ENCODE measurements around the gene KANSL1.
"Not testable (repeated sequence)": the region's sequence is repeated elsewhere in the genome, so short reads cannot be mapped to it uniquely, and the experiment has no call there.

The KANSL1 gene

DNA sequence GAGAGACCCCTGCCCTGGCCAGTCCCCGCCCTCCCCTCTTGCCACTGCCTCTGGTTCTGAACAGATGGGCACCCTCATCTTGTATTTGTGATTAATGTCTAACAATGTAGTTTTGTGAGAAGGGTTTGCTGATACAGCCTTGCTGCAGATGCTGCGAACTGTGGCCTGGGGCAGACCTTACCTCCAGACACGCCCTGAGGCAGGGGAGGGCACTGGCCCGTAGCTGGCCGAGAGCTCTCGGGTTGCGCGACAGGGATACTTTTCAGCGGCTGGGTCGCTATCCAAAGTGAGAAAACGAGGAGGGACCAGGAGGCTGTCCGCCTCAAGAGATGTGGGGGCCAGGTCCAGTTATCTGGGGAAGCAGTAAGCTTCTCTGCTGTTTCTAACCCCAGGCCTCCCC lies 172.2 kb downstream of the KANSL1 start:
- no peak for DNase-seq (ENCODE audit: low read depth in 3 of 3)

DNA sequence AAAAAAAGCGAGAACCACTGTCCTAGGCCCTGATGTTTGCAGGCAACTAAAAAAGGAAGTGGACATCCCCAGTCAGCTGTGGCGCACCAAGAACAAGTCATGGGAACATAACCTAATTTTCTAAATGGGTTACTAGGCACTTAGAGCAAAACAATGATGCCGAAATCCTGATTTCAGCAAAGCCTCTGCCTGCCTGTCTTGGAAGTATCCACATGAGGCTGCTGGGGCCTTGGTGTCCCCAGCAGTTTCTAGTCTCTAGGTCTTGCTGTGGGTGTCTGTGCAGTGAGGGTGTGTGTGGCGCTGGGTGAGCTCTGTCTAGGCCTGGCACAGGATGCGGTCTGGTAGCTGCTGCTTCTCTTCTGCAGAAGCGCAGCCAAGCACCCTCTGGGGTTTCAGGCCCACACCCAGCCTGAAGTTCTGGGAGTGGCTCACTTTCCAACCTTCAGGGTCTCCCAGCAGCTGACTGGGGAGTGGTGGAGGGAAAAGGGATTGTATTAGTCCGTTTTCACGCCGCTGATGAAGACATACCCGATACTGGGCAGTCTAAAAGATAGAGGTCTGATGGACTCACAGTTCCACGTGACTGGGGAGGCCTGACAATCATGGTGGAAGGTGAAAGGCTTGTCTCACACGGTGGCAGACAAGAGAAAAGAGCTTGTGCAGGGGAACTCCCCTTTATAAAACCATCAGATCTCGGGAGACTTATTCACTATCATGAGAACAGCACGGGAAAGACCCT lies 173.0 kb downstream of the KANSL1 start:
- DNase-seq (ENCODE audit: low read depth in 3 of 3), result peak in 2 of 3 experiments; percentile 18 to 21

DNA sequence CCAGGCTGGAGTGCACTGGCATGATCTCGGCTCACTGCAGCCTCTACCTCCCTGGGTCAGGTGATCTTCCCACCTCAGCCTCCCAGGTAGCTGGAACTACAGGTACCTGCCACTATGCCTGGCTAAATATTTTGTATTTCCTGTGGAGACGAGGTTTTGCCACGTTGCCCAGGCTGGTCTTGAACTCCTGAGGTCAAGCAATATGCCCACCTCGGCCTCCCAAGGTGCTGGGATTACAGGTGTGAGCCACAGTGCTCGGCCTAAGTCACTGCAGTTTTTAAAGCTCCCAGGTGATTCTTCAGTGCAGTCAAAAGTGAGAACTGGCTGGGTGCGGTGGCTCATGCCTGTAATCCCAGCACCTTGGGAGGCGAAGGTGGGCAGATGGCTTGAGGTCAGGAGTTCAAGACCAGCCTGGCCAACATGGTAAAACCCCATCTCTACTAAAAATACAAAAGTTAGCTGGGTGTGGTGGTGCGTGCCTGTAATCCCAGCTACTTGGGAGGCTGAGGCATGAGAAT lies 173.8 kb downstream of the KANSL1 start:
- not testable (repeated sequence) for DNase-seq (ENCODE audit: low read depth in 3 of 3)

DNA sequence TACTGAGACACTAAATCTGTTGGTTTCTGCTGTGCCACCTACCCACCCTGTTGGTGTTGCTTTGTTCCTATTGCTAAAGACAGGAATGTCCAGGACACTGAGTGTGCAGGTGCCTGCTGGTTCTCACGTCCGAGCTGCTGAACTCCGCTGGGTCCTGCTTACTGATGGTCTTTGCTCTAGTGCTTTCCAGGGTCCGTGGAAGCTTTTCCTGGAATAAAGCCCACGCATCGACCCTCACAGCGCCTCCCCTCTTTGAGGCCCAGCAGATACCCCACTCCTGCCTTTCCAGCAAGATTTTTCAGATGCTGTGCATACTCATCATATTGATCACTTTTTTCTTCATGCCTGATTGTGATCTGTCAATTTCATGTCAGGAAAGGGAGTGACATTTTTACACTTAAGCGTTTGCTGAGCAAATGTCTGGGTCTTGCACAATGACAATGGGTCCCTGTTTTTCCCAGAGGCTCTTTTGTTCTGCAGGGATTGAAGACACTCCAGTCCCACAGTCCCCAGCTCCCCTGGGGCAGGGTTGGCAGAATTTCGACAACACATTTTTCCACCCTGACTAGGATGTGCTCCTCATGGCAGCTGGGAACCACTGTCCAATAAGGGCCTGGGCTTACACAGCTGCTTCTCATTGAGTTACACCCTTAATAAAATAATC lies 179.6 kb downstream of the KANSL1 start:
- no peak for DNase-seq (ENCODE audit: low read depth in 3 of 3)

DNA sequence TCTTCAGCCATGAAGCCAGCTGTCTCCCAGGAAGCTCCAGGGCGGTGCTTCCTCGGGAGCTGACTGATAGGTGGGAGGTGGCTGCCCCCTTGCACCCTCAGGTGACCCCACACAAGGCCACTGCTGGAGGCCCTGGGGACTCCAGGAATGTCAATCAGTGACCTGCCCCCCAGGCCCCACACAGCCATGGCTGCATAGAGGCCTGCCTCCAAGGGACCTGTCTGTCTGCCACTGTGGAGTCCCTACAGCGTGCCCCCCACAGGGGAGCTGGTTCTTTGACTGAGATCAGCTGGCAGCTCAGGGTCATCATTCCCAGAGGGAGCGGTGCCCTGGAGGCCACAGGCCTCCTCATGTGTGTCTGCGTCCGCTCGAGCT lies 180.1 kb downstream of the KANSL1 start:
- DNase-seq (ENCODE audit: low read depth in 3 of 3), result no peak

DNA sequence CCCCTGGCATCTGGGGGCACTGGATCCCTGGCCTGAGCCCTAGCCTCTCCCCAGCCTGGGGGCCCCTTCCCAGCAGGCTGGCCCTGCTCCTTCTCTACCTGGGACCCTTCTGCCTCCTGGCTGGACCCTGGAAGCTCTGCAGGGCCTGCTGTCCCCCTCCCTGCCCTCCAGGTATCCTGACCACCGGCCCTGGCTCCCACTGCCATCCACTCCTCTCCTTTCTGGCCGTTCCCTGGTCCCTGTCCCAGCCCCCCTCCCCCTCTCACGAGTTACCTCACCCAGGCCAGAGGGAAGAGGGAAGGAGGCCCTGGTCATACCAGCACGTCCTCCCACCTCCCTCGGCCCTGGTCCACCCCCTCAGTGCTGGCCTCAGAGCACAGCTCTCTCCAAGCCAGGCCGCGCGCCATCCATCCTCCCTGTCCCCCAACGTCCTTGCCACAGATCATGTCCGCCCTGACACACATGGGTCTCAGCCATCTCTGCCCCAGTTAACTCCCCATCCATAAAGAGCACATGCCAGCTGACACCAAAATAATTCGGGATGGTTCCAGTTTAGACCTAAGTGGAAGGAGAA lies 180.6 kb downstream of the KANSL1 start:
- DNase-seq (ENCODE audit: low read depth in 3 of 3), result no peak

DNA sequence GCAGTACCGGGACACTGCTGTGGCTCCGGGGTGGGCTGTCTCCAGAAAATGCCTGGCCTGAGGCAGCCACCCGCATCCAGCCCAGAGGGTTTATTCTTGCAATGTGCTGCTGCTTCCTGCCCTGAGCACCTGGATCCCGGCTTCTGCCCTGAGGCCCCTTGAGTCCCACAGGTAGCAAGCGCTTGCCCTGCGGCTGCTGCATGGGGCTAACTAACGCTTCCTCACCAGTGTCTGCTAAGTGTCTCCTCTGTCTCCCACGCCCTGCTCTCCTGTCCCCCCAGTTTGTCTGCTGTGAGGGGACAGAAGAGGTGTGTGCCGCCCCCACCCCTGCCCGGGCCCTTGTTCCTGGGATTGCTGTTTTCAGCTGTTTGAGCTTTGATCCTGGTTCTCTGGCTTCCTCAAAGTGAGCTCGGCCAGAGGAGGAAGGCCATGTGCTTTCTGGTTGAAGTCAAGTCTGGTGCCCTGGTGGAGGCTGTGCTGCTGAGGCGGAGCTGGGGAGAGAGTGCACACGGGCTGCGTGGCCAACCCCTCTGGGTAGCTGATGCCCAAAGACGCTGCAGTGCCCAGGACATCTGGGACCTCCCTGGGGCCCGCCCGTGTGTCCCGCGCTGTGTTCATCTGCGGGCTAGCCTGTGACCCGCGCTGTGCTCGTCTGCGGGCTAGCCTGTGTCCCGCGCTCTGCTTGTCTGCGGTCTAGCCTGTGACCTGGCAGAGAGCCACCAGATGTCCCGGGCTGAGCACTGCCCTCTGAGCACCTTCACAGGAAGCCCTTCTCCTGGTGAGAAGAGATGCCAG lies 181.3 kb downstream of the KANSL1 start:
- no peak for DNase-seq (ENCODE audit: low read depth in 3 of 3)

DNA sequence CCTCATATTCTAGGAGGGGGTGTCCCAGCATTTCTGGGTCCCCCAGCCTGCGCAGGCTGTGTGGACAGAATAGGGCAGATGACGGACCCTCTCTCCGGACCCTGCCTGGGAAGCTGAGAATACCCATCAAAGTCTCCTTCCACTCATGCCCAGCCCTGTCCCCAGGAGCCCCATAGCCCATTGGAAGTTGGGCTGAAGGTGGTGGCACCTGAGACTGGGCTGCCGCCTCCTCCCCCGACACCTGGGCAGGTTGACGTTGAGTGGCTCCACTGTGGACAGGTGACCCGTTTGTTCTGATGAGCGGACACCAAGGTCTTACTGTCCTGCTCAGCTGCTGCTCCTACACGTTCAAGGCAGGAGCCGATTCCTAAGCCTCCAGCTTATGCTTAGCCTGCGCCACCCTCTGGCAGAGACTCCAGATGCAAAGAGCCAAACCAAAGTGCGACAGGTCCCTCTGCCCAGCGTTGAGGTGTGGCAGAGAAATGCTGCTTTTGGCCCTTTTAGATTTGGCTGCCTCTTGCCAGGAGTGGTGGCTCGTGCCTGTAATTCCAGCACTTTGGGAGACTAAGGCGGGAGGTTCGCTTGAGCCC lies 182.5 kb downstream of the KANSL1 start:
- no peak for DNase-seq (ENCODE audit: low read depth in 3 of 3)

DNA sequence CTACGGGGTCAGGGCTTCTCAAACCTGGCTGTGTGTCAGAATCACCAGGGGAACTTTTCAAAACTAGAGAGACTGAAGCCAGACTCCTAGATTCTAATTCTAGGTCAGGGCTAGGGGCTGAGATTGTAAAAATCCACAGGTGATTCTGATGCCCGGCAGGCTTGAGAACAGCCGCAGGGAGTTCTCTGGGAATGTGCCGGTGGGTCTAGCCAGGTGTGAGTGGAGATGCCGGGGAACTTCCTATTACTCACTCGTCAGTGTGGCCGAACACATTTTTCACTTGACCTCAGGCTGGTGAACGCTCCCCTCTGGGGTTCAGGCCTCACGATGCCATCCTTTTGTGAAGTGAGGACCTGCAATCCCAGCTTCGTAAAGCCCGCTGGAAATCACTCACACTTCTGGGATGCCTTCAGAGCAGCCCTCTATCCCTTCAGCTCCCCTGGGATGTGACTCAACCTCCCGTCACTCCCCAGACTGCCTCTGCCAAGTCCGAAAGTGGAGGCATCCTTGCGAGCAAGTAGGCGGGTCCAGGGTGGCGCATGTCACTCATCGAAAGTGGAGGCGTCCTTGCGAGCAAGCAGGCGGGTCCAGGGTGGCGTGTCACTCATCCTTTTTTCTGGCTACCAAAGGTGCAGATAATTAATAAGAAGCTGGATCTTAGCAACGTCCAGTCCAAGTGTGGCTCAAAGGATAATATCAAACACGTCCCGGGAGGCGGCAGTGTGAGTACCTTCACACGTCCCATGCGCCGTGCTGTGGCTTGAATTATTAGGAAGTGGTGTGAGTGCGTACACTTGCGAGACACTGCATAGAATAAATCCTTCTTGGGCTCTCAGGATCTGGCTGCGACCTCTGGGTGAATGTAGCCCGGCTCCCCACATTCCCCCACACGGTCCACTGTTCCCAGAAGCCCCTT lies 183.3 kb downstream of the KANSL1 start:
- DNase-seq (ENCODE audit: low read depth in 3 of 3), result no peak

DNA sequence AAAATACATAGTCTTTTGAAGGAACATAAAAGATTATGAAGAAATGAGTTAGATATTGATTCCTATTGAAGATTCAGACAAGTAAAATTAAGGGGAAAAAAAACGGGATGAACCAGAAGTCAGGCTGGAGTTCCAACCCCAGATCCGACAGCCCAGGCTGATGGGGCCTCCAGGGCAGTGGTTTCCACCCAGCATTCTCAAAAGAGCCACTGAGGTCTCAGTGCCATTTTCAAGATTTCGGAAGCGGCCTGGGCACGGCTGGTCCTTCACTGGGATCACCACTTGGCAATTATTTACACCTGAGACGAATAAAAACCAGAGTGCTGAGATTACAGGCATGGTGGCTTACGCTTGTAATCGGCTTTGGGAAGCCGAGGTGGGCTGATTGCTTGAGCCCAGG lies 184.6 kb downstream of the KANSL1 start:
- DNase-seq (ENCODE audit: low read depth in 3 of 3), result no peak

DNA sequence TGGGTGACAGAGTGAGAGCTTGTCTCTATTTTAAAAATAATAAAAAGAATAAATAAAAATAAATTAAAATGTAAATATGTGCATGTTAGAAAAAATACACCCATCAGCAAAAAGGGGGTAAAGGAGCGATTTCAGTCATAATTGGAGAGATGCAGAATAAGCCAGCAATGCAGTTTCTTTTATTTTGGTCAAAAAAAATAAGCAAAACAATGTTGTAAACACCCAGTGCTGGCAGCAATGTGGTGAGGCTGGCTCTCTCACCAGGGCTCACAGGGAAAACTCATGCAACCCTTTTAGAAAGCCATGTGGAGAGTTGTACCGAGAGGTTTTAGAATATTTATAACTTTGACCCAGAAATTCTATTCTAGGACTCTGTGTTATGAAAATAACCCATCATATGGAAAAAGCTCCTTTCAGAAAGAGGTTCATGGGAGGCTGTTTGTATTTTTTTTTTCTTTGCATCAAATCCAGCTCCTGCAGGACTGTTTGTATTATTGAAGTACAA lies 185.7 kb downstream of the KANSL1 start:
- DNase-seq (ENCODE audit: low read depth in 3 of 3), result no peak

DNA sequence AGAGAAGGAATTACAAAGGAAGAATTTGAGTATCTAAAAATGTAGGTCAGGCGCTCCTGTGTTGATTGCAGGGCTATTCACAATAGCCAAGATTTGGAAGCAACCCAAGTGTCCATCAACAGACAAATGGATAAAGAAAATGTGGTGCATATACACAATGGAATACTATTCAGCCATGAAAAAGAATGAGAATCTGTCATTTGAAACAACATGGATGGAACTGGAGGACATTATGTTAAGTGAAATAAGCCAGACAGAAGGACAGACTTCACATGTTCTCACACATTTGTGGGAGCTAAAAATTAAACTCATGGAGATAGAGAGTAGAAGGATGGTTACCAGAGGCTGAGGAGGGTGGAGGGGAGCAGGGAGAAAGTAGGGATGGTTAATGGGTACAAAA lies 187.1 kb downstream of the KANSL1 start:
- DNase-seq (ENCODE audit: low read depth in 3 of 3), result not testable (repeated sequence)

DNA sequence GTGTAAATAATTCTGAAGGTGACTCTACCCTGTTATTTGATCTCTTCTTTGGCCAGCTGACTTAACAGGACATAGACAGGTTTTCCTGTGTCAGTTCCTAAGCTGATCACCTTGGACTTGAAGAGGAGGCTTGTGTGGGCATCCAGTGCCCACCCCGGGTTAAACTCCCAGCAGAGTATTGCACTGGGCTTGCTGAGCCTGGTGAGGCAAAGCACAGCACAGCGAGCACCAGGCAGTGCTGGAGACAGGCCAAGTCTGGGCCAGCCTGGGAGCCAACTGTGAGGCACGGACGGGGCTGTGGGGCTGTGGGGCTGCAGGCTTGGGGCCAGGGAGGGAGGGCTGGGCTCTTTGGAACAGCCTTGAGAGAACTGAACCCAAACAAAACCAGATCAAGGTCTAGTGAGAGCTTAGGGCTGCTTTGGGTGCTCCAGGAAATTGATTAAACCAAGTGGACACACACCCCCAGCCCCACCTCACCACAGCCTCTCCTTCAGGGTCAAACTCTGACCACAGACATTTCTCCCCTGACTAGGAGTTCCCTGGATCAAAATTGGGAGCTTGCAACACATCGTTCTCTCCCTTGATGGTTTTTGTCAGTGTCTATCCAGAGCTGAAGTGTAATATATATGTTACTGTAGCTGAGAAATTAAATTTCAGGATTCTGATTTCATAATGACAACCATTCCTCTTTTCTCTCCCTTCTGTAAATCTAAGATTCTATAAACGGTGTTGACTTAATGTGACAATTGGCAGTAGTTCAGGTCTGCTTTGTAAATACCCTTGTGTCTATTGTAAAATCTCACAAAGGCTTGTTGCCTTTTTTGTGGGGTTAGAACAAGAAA lies 189.1 kb downstream of the KANSL1 start:
- DNase-seq (ENCODE audit: low read depth in 3 of 3), result no peak

DNA sequence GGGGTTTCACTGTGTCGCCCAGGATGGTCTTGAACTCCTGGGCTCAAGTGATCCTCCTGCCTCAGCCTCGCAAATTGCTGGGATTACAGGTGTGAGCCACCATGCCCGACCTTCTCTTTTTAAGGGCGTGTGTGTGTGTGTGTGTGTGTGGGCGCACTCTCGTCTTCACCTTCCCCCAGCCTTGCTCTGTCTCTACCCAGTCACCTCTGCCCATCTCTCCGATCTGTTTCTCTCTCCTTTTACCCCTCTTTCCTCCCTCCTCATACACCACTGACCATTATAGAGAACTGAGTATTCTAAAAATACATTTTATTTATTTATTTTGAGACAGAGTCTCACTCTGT lies 190.3 kb downstream of the KANSL1 start:
- no peak for DNase-seq (ENCODE audit: low read depth in 3 of 3)

DNA sequence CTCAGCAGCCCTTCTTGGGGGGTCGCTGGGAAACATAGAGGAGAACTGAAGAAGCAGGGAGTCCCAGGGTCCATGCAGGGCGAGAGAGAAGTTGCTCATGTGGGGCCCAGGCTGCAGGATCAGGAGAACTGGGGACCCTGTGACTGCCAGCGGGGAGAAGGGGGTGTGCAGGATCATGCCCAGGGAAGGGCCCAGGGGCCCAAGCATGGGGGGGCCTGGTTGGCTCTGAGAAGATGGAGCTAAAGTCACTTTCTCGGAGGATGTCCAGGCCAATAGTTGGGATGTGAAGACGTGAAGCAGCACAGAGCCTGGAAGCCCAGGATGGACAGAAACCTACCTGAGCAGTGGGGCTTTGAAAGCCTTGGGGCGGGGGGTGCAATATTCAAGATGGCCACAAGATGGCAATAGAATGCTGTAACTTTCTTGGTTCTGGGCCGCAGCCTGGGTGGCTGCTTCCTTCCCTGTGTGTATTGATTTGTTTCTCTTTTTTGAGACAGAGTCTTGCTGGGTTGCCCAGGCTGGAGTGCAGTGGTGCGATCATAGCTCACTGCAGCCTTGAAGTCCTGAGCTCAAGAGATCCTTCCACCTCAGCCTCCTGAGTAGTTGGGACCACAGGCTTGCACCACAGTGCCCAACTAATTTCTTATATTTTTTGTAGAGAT lies 190.8 kb downstream of the KANSL1 start:
- DNase-seq (ENCODE audit: low read depth in 3 of 3), result peak; percentile 45 to 63 (median 55)

DNA sequence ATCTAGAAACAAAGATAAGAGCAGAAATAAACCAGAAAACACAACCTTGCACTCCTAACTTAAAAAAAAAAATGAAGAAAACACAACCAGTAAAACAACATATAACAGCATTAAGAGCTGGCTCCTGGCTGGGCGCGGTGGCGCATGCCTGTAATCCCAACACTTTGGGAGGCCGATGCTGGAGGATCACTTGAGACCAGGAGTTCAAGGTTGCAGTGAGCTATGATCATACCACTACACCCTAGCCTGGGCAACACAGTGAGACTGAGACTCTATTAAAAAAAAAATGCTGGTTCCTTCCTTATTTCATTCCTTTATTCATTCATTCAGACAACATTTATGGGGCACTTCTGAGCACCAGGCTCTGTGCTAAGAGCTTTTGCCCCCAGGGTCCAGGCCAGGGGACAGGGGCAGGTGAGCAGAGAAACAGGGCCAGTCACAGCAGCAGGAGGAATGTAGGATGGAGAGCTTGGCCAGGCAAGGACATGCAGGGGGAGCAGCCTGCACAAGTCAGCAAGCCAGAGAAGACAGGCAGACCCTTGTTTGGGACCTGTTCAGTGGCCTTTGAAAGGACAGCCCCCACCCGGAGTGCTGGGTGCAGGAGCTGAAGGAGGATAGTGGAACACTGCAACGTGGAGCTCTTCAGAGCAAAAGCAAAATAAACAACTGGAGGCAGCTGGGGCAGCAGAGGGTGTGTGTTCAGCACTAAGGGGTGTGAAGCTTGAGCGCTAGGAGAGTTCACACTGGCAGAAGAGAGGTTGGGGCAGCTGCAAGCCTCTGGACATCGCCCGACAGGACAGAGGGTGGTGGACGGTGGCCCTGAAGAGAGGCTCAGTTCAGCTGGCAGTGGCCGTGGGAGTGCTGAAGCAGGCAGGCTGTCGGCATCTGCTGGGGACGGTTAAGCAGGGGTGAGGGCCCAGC lies 191.6 kb downstream of the KANSL1 start:
- DNase-seq (ENCODE audit: low read depth in 3 of 3), result no peak

DNA sequence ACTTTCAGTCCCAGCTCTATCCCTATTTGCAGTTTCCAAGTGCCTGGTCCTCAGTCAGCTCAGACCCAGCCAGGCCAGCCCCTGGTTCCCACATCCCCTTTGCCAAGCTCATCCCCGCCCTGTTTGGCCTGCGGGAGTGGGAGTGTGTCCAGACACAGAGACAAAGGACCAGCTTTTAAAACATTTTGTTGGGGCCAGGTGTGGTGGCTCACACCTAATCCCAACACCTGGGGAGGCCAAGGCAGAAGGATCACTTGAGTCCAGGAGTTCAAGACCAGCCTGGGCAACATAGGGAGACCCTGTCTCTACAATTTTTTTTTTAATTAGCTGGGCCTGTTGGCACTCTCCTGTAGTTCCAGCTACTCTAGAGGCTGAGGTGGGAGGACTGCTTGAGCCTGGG lies 192.5 kb downstream of the KANSL1 start:
- no peak for DNase-seq (ENCODE audit: low read depth in 3 of 3)

DNA sequence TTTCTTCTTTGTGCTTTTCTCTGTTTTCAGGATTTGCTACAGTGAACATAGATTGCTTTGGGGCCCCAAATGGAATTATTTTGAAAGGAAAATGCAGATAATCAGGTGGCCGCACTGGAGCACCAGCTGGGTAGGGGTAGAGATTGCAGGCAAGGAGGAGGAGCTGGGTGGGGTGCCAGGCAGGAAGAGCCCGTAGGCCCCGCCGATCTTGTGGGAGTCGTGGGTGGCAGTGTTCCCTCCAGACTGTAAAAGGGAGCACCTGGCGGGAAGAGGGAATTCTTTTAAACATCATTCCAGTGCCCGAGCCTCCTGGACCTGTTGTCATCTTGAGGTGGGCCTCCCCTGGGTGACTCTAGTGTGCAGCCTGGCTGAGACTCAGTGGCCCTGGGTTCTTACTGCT lies 192.9 kb downstream of the KANSL1 start:
- no peak for DNase-seq (ENCODE audit: low read depth in 3 of 3)

Measured in stimulated activated CD4-positive, alpha-beta T cell treated with anti-CD3 and anti-CD28 coated beads, TNF-alpha, amount 100 ng/mL, for 4 hours (primary cell).